VCaP (cell line): Measurements from ENCODE around the gene SH3GLB1.

Source experiments
- H3K27ac ChIP-seq: fragments of 450-650 bp; 2 replicates; pipeline ENCODE4 v1.5.1; 2017
- CTCF ChIP-seq: fragments of 450-650 bp; conservative IDR thresholded peaks from 2 replicates; pipeline ENCODE4 v1.5.1; 2017; ENCODE audit warnings: mild to moderate bottlenecking, moderate library complexity

Gene SH3GLB1

GRCh38 chr1:86775395-86775794 is 71.0 kb downstream of the SH3GLB1 start:
- no peak overlapping the region for H3K27ac ChIP-seq
- no peak for TF ChIP-seq CTCF

GRCh38 chr1:86776108-86776507 is 71.7 kb downstream of the SH3GLB1 start:
- H3K27ac ChIP-seq = no peak overlapping the region
- no peak for TF ChIP-seq CTCF

DNA sequence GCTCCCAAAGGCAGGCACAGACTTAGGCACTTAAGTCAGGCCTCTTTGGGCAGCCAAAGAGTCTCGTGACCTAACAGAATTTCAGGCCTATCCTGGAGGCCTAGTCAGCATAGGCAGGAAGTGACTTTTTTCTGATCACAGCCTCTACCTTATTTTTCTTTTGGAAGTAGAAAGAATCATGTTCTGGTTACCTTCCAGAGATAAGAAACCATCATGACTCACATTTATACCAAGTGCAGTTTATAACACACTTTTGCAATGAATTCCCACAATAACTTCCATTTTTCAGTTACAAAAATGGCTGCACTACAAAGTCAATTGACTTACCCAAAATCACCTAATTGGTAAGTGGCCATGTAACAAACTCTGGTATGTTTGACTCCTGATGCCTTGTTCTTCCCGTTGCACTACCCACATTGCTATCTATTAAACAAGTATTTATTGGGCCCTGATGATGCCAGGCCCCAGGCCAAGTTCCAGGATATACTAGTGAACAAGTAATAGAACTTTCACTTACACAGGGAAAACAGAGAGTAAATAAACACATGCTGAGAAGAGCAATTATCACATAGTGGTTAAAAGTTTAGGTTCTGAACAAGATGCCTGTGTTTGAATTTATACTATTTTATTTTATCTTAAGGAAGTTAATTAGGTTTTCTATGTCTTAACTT is 74.3 kb downstream of the SH3GLB1 start:
- H3K27ac ChIP-seq = no peak overlapping the region
- no peak for TF ChIP-seq CTCF

- no peak for TF ChIP-seq CTCF
- H3K27ac ChIP-seq = no peak overlapping the region
These were observed 75.2 kb downstream of the SH3GLB1 start for GRCh38 chr1:86779308-86780191.

DNA sequence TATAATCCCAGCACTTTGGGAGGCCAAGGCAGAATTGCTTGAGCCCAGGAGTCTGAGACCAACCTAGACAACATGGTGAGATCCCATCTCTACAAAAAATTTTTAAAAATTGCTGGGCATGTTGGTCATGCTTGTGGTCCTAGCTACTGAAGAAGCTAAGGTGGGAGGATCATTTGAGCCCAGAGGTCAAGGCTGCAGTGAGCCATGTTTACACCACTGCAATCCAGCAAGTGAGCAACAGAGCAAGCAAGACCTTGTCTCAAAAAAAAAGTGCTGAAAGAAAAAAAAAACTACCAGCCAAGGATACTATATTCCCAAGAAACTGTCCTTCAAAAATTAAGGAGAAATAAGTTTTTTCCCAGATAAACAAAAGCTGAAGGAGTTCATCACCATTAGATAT is 78.1 kb downstream of the SH3GLB1 start:
- no peak overlapping the region for H3K27ac ChIP-seq
- TF ChIP-seq CTCF = no peak

DNA sequence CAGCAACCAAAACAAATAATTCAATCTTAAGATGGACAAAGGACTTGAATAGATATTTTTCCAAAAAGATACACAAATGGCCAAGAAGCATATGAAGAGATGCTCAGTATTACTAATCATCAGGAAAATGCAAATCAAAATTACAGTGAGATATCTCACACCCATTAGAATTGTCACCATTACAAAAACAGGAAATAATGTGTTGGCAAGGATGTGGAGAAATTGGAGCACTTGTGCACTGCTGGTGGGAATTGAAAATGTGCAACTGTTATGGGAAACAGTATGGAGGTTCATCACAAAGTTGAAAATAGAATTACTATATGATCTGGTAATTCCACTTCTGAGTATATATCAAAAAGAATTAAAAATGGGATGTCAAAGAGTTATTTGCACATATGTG is 83.2 kb downstream of the SH3GLB1 start:
- no peak for TF ChIP-seq CTCF
- no peak overlapping the region for H3K27ac ChIP-seq

GRCh38 chr1:86788300-86789206 is 84.2 kb downstream of the SH3GLB1 start:
- TF ChIP-seq CTCF = no peak
- no peak overlapping the region for H3K27ac ChIP-seq
